Measurements from ENCODE around the gene GPATCH1. TPM values are rescaled to one million over a fixed set of nuclear protein-coding genes. Genes with fewer than 3 reads are reported as not detected.

The GPATCH1 gene
- total RNA-seq, 2 experiments from 2014 or later = 14.7 to 14.9 TPM

- CTCF ChIA-PET = interaction anchor here (0.6 to 0.9 kb wide), 4 partner anchors 10 to 41 kb away, joined by 3 read pairs; partner anchors contain the start of gene RHPN2
- POLR2A ChIA-PET = no interaction called here
- Mint-ChIP-seq H3K4me3 (no peak overlapping the region), H3K36me3 (ENCODE audit: low read depth) (no peaks in the 10 kb centered on the region), H3K27me3 (no peaks in the 10 kb centered on the region), H3K9me3 (no peaks in the 10 kb centered on the region), H3K27ac (no peak overlapping the region), H3K4me1 (no peaks in the 10 kb centered on the region)
- no peak for DNase-seq
These were observed 31.9 kb upstream of the GPATCH1 start for GRCh38 chr19:33048806-33049676.

GRCh38 chr19:33050110-33050509 is 30.9 kb upstream of the GPATCH1 start:
- DNase-seq = no peak
- ChIA-PET POLR2A (no interaction called here), CTCF (no interaction called here)
- Mint-ChIP-seq H3K4me3 (no peak overlapping the region), H3K36me3 (ENCODE audit: low read depth) (no peaks in the 10 kb centered on the region), H3K27me3 (no peaks in the 10 kb centered on the region), H3K27ac (no peak overlapping the region), H3K4me1 (no peaks in the 10 kb centered on the region), H3K9me3 (no peaks in the 10 kb centered on the region)

GRCh38 chr19:33052352-33052972 is 28.5 kb upstream of the GPATCH1 start:
- Mint-ChIP-seq H3K4me1 (no peaks in the 10 kb centered on the region), H3K36me3 (ENCODE audit: low read depth) (no peaks in the 10 kb centered on the region), H3K9me3 (no peaks in the 10 kb centered on the region), H3K4me3 (no peak overlapping the region), H3K27ac (no peak overlapping the region), H3K27me3 (no peaks in the 10 kb centered on the region)
- POLR2A ChIA-PET = interaction anchor here (0.7 kb wide), 1 partner anchor 16 kb away, joined by 3 read pairs; no protein-coding TSS in a partner anchor
- no peak for DNase-seq
- CTCF ChIA-PET = interaction anchor here (0.7 kb wide), 2 partner anchors 16 to 24 kb away, joined by 3 to 6 read pairs; no protein-coding TSS in a partner anchor

GRCh38 chr19:33054623-33055022 is 26.4 kb upstream of the GPATCH1 start:
- ChIA-PET POLR2A (no interaction called here), CTCF (no interaction called here)
- Mint-ChIP-seq H3K36me3 (ENCODE audit: low read depth) (no peaks in the 10 kb centered on the region), H3K27me3 (peaks cover 3% of the 10 kb centered on the region), H3K4me1 (no peaks in the 10 kb centered on the region), H3K4me3 (no peak overlapping the region), H3K9me3 (no peaks in the 10 kb centered on the region), H3K27ac (no peak overlapping the region)
- no peak for DNase-seq

- CTCF ChIA-PET = interaction anchor here (0.6 to 0.7 kb wide), 2 partner anchors 58 to 158 kb away, joined by 3 read pairs; no protein-coding TSS in a partner anchor
- H3K4me3 Mint-ChIP-seq = no peak overlapping the region
- H3K27ac Mint-ChIP-seq = no peak overlapping the region
- peaks cover 9% of the 10 kb centered on the region for H3K27me3 Mint-ChIP-seq
- no peaks in the 10 kb centered on the region for H3K9me3 Mint-ChIP-seq
- no peaks in the 10 kb centered on the region for H3K4me1 Mint-ChIP-seq
- no peaks in the 10 kb centered on the region for H3K36me3 Mint-ChIP-seq (ENCODE audit: low read depth)
- DNase-seq = no peak
- POLR2A ChIA-PET = no interaction called here
These were observed 25.3 kb upstream of the GPATCH1 start for GRCh38 chr19:33055718-33056117.

- Mint-ChIP-seq H3K36me3 (ENCODE audit: low read depth) (no peaks in the 10 kb centered on the region), H3K9me3 (no peaks in the 10 kb centered on the region), H3K27me3 (peaks cover 28% of the 10 kb centered on the region), H3K27ac (no peak overlapping the region), H3K4me1 (peaks cover 6% of the 10 kb centered on the region), H3K4me3 (no peak overlapping the region)
- ChIA-PET CTCF (no interaction called here), POLR2A (no interaction called here)
- DNase-seq = no peak
These were observed 20.4 kb upstream of the GPATCH1 start for GRCh38 chr19:33060586-33060985.

GRCh38 chr19:33062902-33063301 is 18.1 kb upstream of the GPATCH1 start:
- ChIA-PET POLR2A (no interaction called here), CTCF (no interaction called here)
- no peak overlapping the region for H3K27ac Mint-ChIP-seq
- H3K36me3 Mint-ChIP-seq (ENCODE audit: low read depth) = no peaks in the 10 kb centered on the region
- H3K27me3 Mint-ChIP-seq = peaks cover 39% of the 10 kb centered on the region
- no peaks in the 10 kb centered on the region for H3K9me3 Mint-ChIP-seq
- peaks cover 6% of the 10 kb centered on the region for H3K4me1 Mint-ChIP-seq
- no peak overlapping the region for H3K4me3 Mint-ChIP-seq
- no peak for DNase-seq

- DNase-seq = no peak
- Mint-ChIP-seq H3K4me1 (peaks cover 6% of the 10 kb centered on the region), H3K27me3 (peaks cover 39% of the 10 kb centered on the region), H3K27ac (no peak overlapping the region), H3K36me3 (ENCODE audit: low read depth) (no peaks in the 10 kb centered on the region), H3K9me3 (no peaks in the 10 kb centered on the region), H3K4me3 (no peak overlapping the region)
- ChIA-PET CTCF (no interaction called here), POLR2A (no interaction called here)
These were observed 17.6 kb upstream of the GPATCH1 start for GRCh38 chr19:33063356-33063752.

GRCh38 chr19:33063753-33064457 is 17.1 kb upstream of the GPATCH1 start:
- no peak overlapping the region for H3K27ac Mint-ChIP-seq
- H3K36me3 Mint-ChIP-seq (ENCODE audit: low read depth) = no peaks in the 10 kb centered on the region
- CTCF ChIA-PET = no interaction called here
- H3K4me1 Mint-ChIP-seq = peaks cover 6% of the 10 kb centered on the region
- DNase-seq = no peak
- H3K4me3 Mint-ChIP-seq = peak overlapping the region; percentile 61
- POLR2A ChIA-PET = interaction anchor here (0.6 kb wide), 1 partner anchor 186 kb away, joined by 8 read pairs; no protein-coding TSS in a partner anchor
- H3K27me3 Mint-ChIP-seq = peaks cover 39% of the 10 kb centered on the region
- no peaks in the 10 kb centered on the region for H3K9me3 Mint-ChIP-seq

- no peaks in the 10 kb centered on the region for H3K9me3 Mint-ChIP-seq
- H3K27ac Mint-ChIP-seq = no peak overlapping the region
- CTCF ChIA-PET = interaction anchor here (0.5 to 1.0 kb wide), 2 partner anchors 16 to 91 kb away, joined by 3 to 4 read pairs; no protein-coding TSS in a partner anchor
- peak overlapping the region; percentile 61 for H3K4me3 Mint-ChIP-seq
- peaks cover 38% of the 10 kb centered on the region for H3K27me3 Mint-ChIP-seq
- DNase-seq = peak; percentile 26
- H3K36me3 Mint-ChIP-seq (ENCODE audit: low read depth) = no peaks in the 10 kb centered on the region
- POLR2A ChIA-PET = interaction anchor here (0.6 kb wide), 1 partner anchor 186 kb away, joined by 8 read pairs; no protein-coding TSS in a partner anchor
- H3K4me1 Mint-ChIP-seq = peaks cover 6% of the 10 kb centered on the region
These were observed 16.6 kb upstream of the GPATCH1 start for GRCh38 chr19:33064458-33064791.

GRCh38 chr19:33064792-33065550 is 16.0 kb upstream of the GPATCH1 start, which contains the start of gene RHPN2:
Gene RHPN2 (minus strand): TSS chr19:33064888. CDS start chr19:33064852, 36 bp downstream.
- ChIA-PET CTCF (interaction anchor here (0.5 to 1.0 kb wide), 2 partner anchors 16 to 92 kb away, joined by 3 to 4 read pairs; no protein-coding TSS in a partner anchor), POLR2A (no interaction called here)
- H3K4me3 Mint-ChIP-seq = peak within 1 kb of the TSS; percentile 61
- H3K9me3 Mint-ChIP-seq = no peaks in the 10 kb centered on the region
- no peak within 1 kb of the TSS for H3K27ac Mint-ChIP-seq
- peaks cover 6% of the 10 kb centered on the region for H3K4me1 Mint-ChIP-seq
- H3K36me3 Mint-ChIP-seq (ENCODE audit: low read depth) = no peaks in the 10 kb centered on the region
- H3K27me3 Mint-ChIP-seq = peaks cover 33% of the 10 kb centered on the region
- peak; percentile 48 for DNase-seq

- Mint-ChIP-seq H3K27ac (no peak overlapping the region), H3K4me3 (no peak overlapping the region), H3K9me3 (no peaks in the 10 kb centered on the region), H3K36me3 (ENCODE audit: low read depth) (no peaks in the 10 kb centered on the region), H3K27me3 (peaks cover 28% of the 10 kb centered on the region), H3K4me1 (peaks cover 6% of the 10 kb centered on the region)
- ChIA-PET CTCF (no interaction called here), POLR2A (interaction anchor here (0.8 kb wide), 1 partner anchor 19 kb away, joined by 5 read pairs; no protein-coding TSS in a partner anchor)
- no peak for DNase-seq
These were observed 14.4 kb upstream of the GPATCH1 start for GRCh38 chr19:33066543-33066942.
